Right renal pelvis (tissue), 4 donors: Measurements from ENCODE around the gene PIM3. TPM values are rescaled to one million over a fixed set of nuclear protein-coding genes. Genes with fewer than 3 reads are reported as not detected.

ENCODE experiments used
- DNase-seq, 4 donors: peaks; one replicate each; pipeline ENCODE4 v3.0.0-alpha.2; 2013; ENCODE audit warnings: low read depth in 4 of 4, low spot score in 3 of 4, missing footprints in 1 of 4
- polyA plus RNA-seq, 4 donors: library from polyadenylated mRNA; unstranded; fragments of 120-200 nt; gene quantifications; one replicate each; pipeline ENCODE4 v1.2.1, GENCODE V29; 2013; ENCODE audit not compliant: insufficient read length in 4 of 4

The PIM3 gene
- 10 to 100 TPM; 16.9 to 30.4 (median 17.6) TPM for polyA plus RNA-seq

GRCh38 chr22:49960159-49961004, at the start of gene PIM3:
TSS of gene PIM3 (plus strand) at chr22:49960772. CDS start at chr22:49960948, 176 bp downstream.
- peak; percentile 89 to 94 (median 92) for DNase-seq

- no peak for DNase-seq
Observed at GRCh38 chr22:49911881-49912625, 48.5 kb upstream of the PIM3 start.

- no peak for DNase-seq
Observed at GRCh38 chr22:49913026-49913425, 47.5 kb upstream of the PIM3 start.

GRCh38 chr22:49913446-49913845, 47.1 kb upstream of the PIM3 start:
- DNase-seq: no peak

GRCh38 chr22:49914256-49914655, 46.3 kb upstream of the PIM3 start:
- no peak for DNase-seq

- no peak for DNase-seq
Observed at GRCh38 chr22:49915610-49916009, 45.0 kb upstream of the PIM3 start.

GRCh38 chr22:49916831-49917230, 43.7 kb upstream of the PIM3 start:
- DNase-seq: no peak

- DNase-seq: peak; percentile 91 to 93 (median 92)
Observed at GRCh38 chr22:49917974-49918910, 42.3 kb upstream of the PIM3 start, which contains the start of the genes ALG12 and CRELD2. TSS of gene ALG12 (minus strand) at chr22:49918438. CDS start at chr22:49913765, 4,673 bp downstream. TSS of gene CRELD2 (plus strand) at chr22:49918634. CDS start at chr22:49918770, 136 bp downstream.

GRCh38 chr22:49918911-49919881, 41.4 kb upstream of the PIM3 start:
- no peak for DNase-seq

- no peak for DNase-seq
Observed at GRCh38 chr22:49920859-49921258, 39.7 kb upstream of the PIM3 start.

- DNase-seq: no peak
Observed at GRCh38 chr22:49921508-49922278, 38.9 kb upstream of the PIM3 start.

GRCh38 chr22:49922484-49922883, 38.1 kb upstream of the PIM3 start:
- no peak for DNase-seq

- no peak for DNase-seq
Observed at GRCh38 chr22:49922926-49923325, 37.6 kb upstream of the PIM3 start.

- no peak for DNase-seq
Observed at GRCh38 chr22:49923445-49923844, 37.1 kb upstream of the PIM3 start.

- no peak for DNase-seq
Observed at GRCh38 chr22:49924113-49924833, 36.3 kb upstream of the PIM3 start.

- no peak for DNase-seq
Observed at GRCh38 chr22:49925525-49926128, 34.9 kb upstream of the PIM3 start.

- DNase-seq: no peak
Observed at GRCh38 chr22:49926916-49927315, 33.7 kb upstream of the PIM3 start.
